ENCODE results near the gene RAB4A.

DNA sequence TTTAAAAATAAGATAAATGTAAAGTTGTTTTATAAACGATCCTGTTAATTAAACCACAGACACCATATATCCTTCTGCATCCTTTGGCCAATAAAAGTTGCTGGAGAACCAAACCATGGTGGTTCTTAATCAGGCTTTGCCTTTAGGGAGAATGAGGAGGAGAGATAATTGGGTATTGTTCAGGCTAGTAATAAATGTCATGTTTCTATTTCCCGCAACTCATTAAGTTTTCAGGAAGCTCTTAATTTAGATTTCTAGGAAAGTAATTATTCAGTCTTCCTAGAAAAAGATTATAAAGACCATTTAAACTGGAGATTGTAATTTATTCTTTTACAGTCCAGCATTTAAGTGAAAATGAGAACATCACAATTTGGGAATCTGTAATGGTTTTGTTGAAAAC, 34.5 kb downstream of the RAB4A start:
- TF ChIP-seq, protein P1, sequence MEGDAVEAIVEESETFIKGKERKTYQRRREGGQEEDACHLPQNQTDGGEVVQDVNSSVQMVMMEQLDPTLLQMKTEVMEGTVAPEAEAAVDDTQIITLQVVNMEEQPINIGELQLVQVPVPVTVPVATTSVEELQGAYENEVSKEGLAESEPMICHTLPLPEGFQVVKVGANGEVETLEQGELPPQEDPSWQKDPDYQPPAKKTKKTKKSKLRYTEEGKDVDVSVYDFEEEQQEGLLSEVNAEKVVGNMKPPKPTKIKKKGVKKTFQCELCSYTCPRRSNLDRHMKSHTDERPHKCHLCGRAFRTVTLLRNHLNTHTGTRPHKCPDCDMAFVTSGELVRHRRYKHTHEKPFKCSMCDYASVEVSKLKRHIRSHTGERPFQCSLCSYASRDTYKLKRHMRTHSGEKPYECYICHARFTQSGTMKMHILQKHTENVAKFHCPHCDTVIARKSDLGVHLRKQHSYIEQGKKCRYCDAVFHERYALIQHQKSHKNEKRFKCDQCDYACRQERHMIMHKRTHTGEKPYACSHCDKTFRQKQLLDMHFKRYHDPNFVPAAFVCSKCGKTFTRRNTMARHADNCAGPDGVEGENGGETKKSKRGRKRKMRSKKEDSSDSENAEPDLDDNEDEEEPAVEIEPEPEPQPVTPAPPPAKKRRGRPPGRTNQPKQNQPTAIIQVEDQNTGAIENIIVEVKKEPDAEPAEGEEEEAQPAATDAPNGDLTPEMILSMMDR (IDR thresholded peaks at IDR 0.05; ENCODE audit: low read depth, low read length) = no peak
- no peak for TF ChIP-seq EZH2phosphoT487 (IDR thresholded peaks at IDR 0.05; ENCODE audit: low read depth)
